CD4-positive, alpha-beta T cell treated with Interleukin-2 at 100 ng/mL for 4 hours (primary cell): ENCODE measurements around the gene PHKA2.
"Not testable (repeated sequence)": the region's sequence is repeated elsewhere in the genome, so short reads cannot be mapped to it uniquely, and the experiment has no call there.

ENCODE experiments used
- DNase-seq: peaks from one replicate; pipeline ENCODE4 v3.0.0-alpha.2; 2020; ENCODE audit warnings: low spot score

Gene PHKA2

GRCh38 chrX:18983666-18984380 lies at the start of gene PHKA2:
PHKA2 (minus strand) TSS chrX:18984114; CDS start chrX:18983932, 182 bp downstream.
- DNase-seq, result peak; percentile 1

- no peak for DNase-seq
Observed at GRCh38 chrX:19030805-19031204, 46.9 kb upstream of the PHKA2 start.

DNA sequence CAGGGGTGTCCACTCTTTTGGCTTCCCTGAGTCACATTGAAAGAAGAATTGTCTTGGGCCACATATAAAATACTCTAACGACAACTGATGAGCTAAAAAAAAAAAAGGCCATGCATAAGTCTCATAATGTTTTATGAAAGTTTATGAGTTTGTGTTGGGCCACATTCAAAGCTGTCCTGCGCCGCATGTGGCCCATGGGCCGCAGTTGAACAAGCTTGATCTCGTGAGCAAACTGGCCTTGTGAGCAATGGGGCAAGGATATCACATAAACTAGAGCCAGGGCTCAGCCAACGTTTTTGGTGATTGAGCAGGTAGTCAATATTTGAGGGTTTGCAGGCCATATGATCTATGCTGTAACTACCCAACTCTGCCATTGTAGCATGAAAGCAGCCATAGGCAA lies 44.6 kb upstream of the PHKA2 start:
- no peak for DNase-seq

DNA sequence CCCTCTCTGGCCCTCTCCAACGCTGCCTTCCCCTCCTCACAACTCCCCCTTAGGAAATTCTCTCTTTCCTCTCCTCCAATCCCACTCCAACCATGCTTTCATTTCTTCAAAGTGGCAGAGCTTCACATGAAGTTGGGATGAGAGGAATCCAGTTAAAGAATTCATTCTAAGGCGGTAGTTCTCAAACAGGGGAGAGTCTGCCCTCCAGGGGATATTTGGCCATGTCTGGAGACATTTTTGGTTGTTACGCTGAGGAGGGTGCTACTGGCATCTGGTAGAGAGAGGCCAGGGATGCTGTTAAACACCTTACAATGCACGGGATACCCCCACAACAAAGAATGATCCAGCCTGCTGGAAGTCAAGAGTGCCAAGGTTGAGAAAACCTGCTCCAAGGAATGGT lies 40.5 kb upstream of the PHKA2 start:
- no peak for DNase-seq

DNA sequence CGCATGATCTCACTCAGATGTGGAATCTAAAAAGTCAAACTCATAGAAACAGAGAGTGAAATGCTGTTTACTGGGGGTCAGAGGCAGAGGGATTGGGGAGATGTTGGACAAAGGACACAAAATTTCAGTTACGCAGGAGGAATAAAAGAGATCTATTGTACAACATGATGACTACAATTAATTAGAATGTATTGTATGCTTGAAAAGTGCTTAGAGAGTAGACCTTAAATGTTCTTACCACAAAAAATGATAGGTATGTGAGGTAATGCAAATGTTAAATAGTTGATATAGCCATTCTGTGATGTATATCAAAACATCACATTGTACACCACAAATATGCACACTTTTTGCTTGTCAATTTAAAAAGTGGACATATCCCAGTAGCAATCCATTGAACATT lies 36.1 kb upstream of the PHKA2 start:
- no peak for DNase-seq

DNA sequence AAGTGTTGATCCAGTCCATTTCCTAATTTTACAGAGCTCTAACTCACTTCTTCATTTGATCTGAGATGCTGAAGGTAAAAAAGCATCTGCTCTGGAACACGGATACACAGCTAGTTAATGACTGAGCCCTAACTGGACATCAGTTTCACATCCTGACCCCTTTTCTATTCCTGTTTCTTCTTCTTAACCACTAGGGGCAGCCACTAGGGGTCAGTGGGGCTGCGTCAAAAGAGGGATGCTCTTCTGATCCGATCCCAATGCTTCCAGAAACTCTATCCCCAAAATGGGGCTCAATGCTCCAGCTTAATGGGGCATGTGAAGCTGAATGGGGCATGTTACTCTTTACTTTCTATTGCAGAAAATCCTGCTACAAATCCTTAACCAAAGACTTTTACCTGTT lies 33.4 kb upstream of the PHKA2 start:
- no peak for DNase-seq

DNA sequence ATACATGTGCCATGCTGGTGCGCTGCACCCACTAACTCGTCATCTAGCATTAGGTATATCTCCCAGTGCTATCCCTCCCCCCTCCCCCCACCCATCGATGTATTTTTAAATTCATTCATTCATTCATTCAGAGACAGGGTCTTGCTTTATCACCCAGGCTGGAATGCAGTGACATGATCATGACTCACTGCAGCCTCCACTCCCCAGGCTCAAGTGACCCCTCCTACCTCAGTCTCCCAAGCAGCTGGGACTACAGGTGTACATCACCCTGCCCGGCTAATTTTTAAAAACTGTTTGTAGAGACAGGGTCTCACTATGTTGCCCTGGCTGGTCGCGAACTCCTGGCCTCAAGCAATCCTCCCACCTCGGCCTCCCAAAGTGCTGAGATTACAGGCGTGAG lies 32.7 kb upstream of the PHKA2 start:
- DNase-seq, result not testable (repeated sequence)

DNA sequence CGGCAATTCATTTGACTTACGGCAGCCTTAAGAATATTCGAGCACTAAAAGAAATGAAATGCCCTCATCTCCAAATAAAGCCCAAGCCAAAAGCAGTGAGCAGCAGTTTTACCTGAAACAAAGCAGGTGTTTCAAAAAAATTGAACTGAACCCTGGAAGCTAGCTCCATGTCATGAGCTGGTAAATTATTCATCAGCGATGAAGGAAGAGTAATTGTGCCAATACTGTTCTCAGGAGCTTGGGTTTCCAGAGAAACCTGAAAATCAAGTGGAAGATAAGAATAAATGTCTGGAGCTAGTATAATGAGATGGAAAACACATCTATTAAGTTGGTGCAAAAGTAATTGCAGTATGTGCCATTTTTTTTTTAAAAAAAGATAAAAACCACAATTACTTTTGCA lies 24.0 kb upstream of the PHKA2 start:
- no peak for DNase-seq

- DNase-seq, result no peak
Observed at GRCh38 chrX:19007011-19007410, 23.1 kb upstream of the PHKA2 start.

- no peak for DNase-seq
Observed at GRCh38 chrX:19005909-19006308, 22.0 kb upstream of the PHKA2 start.

- DNase-seq, result no peak
Observed at GRCh38 chrX:19003756-19004155, 19.8 kb upstream of the PHKA2 start.

- no peak for DNase-seq
Observed at GRCh38 chrX:18998653-18999052, 14.7 kb upstream of the PHKA2 start.

DNA sequence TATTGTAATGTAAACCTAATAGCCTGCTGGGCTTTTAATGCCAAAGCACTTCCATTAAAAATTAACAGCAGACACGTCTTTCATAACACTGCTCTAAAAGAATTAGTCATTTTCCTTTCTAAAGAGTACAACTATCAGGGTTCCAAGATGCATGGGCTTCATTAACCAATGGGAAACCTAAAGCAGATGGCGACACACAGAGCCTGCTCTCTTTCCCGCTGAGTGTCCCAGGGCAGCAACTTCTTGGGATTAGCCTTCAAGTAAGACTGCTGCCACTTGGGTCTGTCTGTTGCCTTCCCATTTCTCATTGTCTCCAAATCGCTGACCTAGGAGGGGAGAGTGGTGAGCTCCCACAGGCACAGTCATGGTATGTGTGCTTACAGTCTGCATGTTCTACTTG lies 14.0 kb upstream of the PHKA2 start:
- no peak for DNase-seq

GRCh38 chrX:18996536-18996935 lies 12.6 kb upstream of the PHKA2 start:
- DNase-seq, result no peak

DNA sequence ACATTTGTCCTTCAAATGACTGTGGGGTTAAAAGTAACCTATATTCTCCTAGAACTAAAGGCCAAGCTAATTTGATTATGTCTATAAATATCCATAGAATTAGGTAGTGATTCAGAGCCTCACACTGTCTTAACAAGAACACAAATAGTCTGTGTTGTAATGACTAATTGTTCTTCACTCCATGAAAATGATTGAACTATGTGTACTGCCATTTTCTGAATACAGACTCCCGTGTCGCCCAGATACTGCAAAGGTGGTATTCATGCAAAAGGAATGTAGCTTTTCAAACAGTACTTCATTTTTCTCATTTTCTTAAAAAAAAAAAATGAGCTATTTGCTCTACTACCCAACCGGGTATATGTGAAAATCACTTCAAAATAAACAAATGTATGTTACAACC lies 11.3 kb upstream of the PHKA2 start:
- no peak for DNase-seq

- no peak for DNase-seq
Observed at GRCh38 chrX:18994713-18995112, 10.8 kb upstream of the PHKA2 start.

DNA sequence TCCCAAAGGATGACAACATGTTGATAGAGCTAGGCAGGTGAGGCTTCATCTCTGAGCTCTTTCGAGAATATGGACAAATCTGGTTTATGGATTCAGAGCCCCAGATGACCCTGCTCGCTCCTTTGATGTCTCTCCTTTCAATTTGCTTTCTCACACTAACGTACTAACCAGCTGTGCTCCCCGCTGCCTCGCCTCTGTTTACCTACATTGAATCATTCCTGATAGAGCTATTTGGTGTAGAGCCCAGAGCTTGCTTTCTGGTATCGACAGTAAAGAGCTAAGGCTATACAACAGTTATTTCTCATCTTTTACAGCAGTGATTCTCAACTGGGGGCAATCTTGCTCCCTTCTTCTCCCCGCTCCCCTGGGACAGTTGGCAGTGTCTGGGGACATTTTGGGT lies 8.9 kb upstream of the PHKA2 start:
- no peak for DNase-seq

DNA sequence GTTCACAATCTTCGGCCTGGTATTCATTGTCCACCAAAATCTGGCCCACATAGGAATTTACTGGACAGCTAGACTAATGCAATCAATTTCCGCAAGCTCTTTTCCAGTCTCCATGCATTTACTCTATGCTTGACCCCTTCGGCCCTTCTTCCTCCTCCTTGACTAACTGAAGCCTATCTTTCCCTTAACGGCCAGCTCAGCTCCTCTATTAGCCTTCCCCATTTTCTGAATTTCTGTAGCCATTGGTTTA lies 1.2 kb upstream of the PHKA2 start:
- DNase-seq, result no peak

DNA sequence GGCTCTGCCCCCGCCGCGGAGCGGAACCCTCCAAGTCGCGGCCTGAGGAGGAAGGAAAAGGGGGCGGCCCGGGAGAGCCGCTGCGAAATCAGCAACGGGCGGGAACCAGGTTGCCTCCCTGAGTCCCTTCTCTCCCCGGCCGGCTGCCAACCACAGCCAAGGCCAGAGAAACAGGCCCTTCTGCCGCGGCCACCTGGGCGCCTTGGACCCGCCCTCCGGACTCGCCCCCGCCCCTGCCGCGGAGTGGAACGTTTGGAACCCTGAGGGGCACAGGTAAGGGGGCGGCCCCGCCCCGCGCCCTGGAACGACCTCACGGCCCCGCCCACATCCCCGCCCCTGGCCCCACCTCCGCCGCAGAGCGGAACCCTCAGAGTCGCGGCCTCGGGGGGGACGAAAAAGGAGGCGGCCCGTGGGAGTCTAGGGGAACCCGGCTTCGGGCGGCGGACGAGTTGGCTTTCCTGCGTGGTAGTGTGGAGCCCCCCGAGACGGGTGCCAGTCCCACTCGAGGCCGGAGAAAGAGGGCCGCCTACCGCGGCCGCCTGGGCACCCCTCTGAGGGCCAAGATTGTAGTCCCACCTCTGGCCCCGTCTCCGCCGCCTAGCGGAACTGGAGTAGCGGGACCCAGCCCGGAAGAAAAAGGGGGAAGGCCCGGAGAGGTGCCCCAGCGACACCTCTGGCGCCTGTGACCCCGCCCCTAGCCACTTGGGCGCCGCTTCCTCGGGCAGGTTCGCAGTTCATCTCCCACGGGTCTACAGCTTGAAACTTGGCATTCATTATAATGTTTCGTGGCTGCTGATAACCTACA lies 669 bp upstream of the PHKA2 start:
- peak; percentile 86 for DNase-seq

DNA sequence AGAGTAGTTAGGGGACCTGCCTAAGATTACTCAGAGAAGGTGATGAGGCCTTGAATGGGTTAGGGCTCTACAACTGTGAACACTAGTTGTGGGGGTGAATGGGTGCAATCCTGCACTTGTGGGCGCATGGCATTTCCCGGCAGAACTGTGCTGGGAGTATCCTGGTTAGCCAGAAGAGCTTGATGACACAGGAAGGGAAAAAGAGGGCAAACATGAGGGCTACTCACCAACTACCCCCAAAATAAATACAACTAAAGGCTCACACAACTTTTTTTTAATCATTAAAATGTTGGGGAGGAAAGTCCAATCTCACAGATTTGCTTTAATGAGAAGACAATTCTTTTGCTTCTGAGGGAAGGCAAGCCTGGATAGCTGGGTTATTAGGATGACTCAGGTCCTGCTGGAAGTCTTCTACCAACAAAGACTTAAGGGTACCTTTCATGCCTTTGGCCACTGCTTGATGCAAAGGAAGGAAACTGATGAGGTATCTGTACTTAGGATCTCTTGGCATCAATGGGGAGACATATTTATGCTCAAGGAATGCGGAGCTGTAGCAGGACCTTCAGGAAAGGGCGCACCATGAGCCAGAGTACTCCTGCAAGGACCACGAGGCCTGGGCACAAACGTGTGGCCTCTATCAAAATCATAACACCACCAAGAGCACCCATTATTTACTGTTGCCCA lies 2.6 kb downstream of the PHKA2 start:
- no peak for DNase-seq

GRCh38 chrX:18980262-18980661 lies 3.7 kb downstream of the PHKA2 start:
- DNase-seq, result not testable (repeated sequence)

- DNase-seq, result no peak
Observed at GRCh38 chrX:18974993-18975392, 8.9 kb downstream of the PHKA2 start.

- no peak for DNase-seq
Observed at GRCh38 chrX:18973527-18974192, 10.3 kb downstream of the PHKA2 start.
